Ascending aorta (tissue), 2 donors: Measurements from ENCODE around the gene GIGYF1. TPM values are rescaled to one million over a fixed set of nuclear protein-coding genes. Genes with fewer than 3 reads are reported as not detected.

Experiments
- DNase-seq, 2 donors: peaks; one replicate each; pipeline ENCODE4 v3.0.0-alpha.2; 2019; ENCODE audit warnings: low spot score in 2 of 2
- H3K27ac ChIP-seq, 2 donors: fragments of 200-600 bp; sonication (generic); one replicate each; pipeline ENCODE4 v1.5.1; 2016 to 2017; ENCODE audit warnings: mild to moderate bottlenecking in 1 of 2
- H3K27me3 ChIP-seq: fragments of 200-600 bp; sonication (generic); one replicate; pipeline ENCODE4 v1.5.1; 2017
- H3K36me3 ChIP-seq, 2 donors: fragments of 200-600 bp; sonication (generic); one replicate each; pipeline ENCODE4 v1.5.1; 2016
- H3K4me1 ChIP-seq, 2 donors: fragments of 200-600 bp; sonication (generic); one replicate each; pipeline ENCODE4 v1.5.1; 2016 to 2017; ENCODE audit warnings: mild to moderate bottlenecking in 1 of 2
- H3K4me3 ChIP-seq, 2 donors: fragments of 200-600 bp; sonication (generic); one replicate each; pipeline ENCODE4 v1.5.1; 2016 to 2017; ENCODE audit warnings: mild to moderate bottlenecking in 1 of 2
- H3K9me3 ChIP-seq, 2 donors: fragments of 200-600 bp; sonication (generic); one replicate each; pipeline ENCODE4 v1.5.1; 2016
- CTCF ChIP-seq, 3 experiments: fragments of 200-600 bp in 2 of 3; fragments of 450-650 bp in 1 of 3; sonication (generic) in 2 of 3; IDR thresholded peaks; one replicate each; pipeline ENCODE4 v1.5.1; 2016 to 2019; ENCODE audit warnings: antibody characterized with exemption in 3 of 3, mild to moderate bottlenecking in 1 of 3, moderate library complexity in 1 of 3
- intact Hi-C: fragments of 100-400 bp; cut with DNase I; formaldehyde crosslinking; loops from one replicate; pipeline ENCODE4 v1.15.1; 2023
- total RNA-seq: library from RNA; depleted of rRNA; stranded (reverse); fragments of >200 nt; gene quantifications from one replicate; pipeline ENCODE4 v1.1.0, GENCODE V29; 2016

The GIGYF1 gene
- total RNA-seq, 1 donor from 2014 or later, result 31.1 TPM

GRCh38 chr7:100678291-100678984 is 15.6 kb downstream of the GIGYF1 start:
- no peak for DNase-seq
- Histone ChIP-seq H3K27ac (peak overlapping the region in 1 of 2 donors; percentile 45), H3K9me3 (no peaks in the 10 kb centered on the region), H3K27me3 (no peaks in the 10 kb centered on the region), H3K36me3 (peaks cover 47 to 62% of the 10 kb centered on the region in 2 donors), H3K4me1 (peaks cover 3 to 12% of the 10 kb centered on the region in 2 donors), H3K4me3 (no peak overlapping the region)
- intact Hi-C loops, result no loop called here
- no peak for TF ChIP-seq CTCF (IDR thresholded peaks at IDR 0.05)

GRCh38 chr7:100677308-100678267 is 16.5 kb downstream of the GIGYF1 start:
- no peak for DNase-seq
- H3K36me3 ChIP-seq, result peaks cover 39 to 53% of the 10 kb centered on the region in 2 donors
- no peak overlapping the region for H3K27ac ChIP-seq
- no peaks in the 10 kb centered on the region for H3K27me3 ChIP-seq
- TF ChIP-seq CTCF (IDR thresholded peaks at IDR 0.05), result no peak
- no peaks in the 10 kb centered on the region for H3K9me3 ChIP-seq
- H3K4me3 ChIP-seq, result no peak overlapping the region
- intact Hi-C loops, result no loop called here
- H3K4me1 ChIP-seq, result peaks cover 3 to 12% of the 10 kb centered on the region in 2 donors

- TF ChIP-seq CTCF (IDR thresholded peaks at IDR 0.05), result no peak
- H3K36me3 ChIP-seq, result peaks cover 31 to 44% of the 10 kb centered on the region in 2 donors
- H3K27ac ChIP-seq, result peak overlapping the region; percentile 96 to 99
- intact Hi-C loops, result no loop called here
- no peaks in the 10 kb centered on the region for H3K27me3 ChIP-seq
- H3K9me3 ChIP-seq, result no peaks in the 10 kb centered on the region
- peaks cover 3 to 12% of the 10 kb centered on the region in 2 donors for H3K4me1 ChIP-seq
- no peak for DNase-seq
- peak overlapping the region; percentile 85 to 93 for H3K4me3 ChIP-seq
These were observed 17.3 kb downstream of the GIGYF1 start for GRCh38 chr7:100676501-100677306.

- Histone ChIP-seq H3K4me3 (peak overlapping the region; percentile 85 to 93), H3K27me3 (no peaks in the 10 kb centered on the region), H3K4me1 (peaks cover 3 to 12% of the 10 kb centered on the region in 2 donors), H3K9me3 (no peaks in the 10 kb centered on the region), H3K36me3 (peaks cover 27 to 37% of the 10 kb centered on the region in 2 donors), H3K27ac (peak overlapping the region; percentile 96 to 99)
- peak; percentile 66 to 91 for DNase-seq
- TF ChIP-seq CTCF (IDR thresholded peaks at IDR 0.05), result no peak
- intact Hi-C loops, result loop anchor here (1.0 to 2.0 kb wide), 3 partner anchors 16 to 197 kb away; partner anchors contain the start of gene TSC22D4
These were observed 18.3 kb downstream of the GIGYF1 start for GRCh38 chr7:100675581-100676350.
